ENCODE measurements around the gene KLF18.
A peak's percentile ranks its signal among the peaks of the same experiment; 100 is the strongest.
"Not testable (repeated sequence)": the region's sequence is repeated elsewhere in the genome, so short reads cannot be mapped to it uniquely, and the experiment has no call there.

Gene KLF18

GRCh38 chr1:44138239-44138638, 3.2 kb downstream of the KLF18 start:
- TF ChIP-seq POLR2A (IDR thresholded peaks at IDR 0.05; ENCODE audit: low read length) (no peak), GATA1 (IDR thresholded peaks at IDR 0.05; ENCODE audit: low read depth, low read length) (no peak)
- no peak for DNase-seq

GRCh38 chr1:44135886-44136285, 5.5 kb downstream of the KLF18 start:
- no peak for DNase-seq
- no peak for TF ChIP-seq POLR2A (IDR thresholded peaks at IDR 0.05; ENCODE audit: low read length)
- TF ChIP-seq GATA1 (IDR thresholded peaks at IDR 0.05; ENCODE audit: low read depth, low read length) = no peak

GRCh38 chr1:44134071-44134920, 7.1 kb downstream of the KLF18 start:
- DNase-seq = peak in 1 of 2 experiments; percentile 11
- TF ChIP-seq GATA1 (IDR thresholded peaks at IDR 0.05; ENCODE audit: low read depth, low read length) = no peak
- TF ChIP-seq POLR2A (IDR thresholded peaks at IDR 0.05; ENCODE audit: low read length) = no peak

GRCh38 chr1:44131411-44131810, 10.0 kb downstream of the KLF18 start:
- DNase-seq = no peak
- TF ChIP-seq POLR2A (IDR thresholded peaks at IDR 0.05; ENCODE audit: low read length) (no peak), GATA1 (IDR thresholded peaks at IDR 0.05; ENCODE audit: low read depth, low read length) (no peak)

GRCh38 chr1:44129616-44130500, 11.6 kb downstream of the KLF18 start:
- TF ChIP-seq POLR2A (IDR thresholded peaks at IDR 0.05; ENCODE audit: low read length) (no peak), GATA1 (IDR thresholded peaks at IDR 0.05; ENCODE audit: low read depth, low read length) (no peak)

GRCh38 chr1:44120398-44120949, 21.0 kb downstream of the KLF18 start:
- TF ChIP-seq GATA1 (IDR thresholded peaks at IDR 0.05; ENCODE audit: low read depth, low read length) = no peak
- TF ChIP-seq POLR2A (IDR thresholded peaks at IDR 0.05; ENCODE audit: low read length) = no peak
- no peak for DNase-seq

More at GRCh38 chr1:44129616-44130500, 11.6 kb downstream of the KLF18 start:
- DNase-seq = no peak

- TF ChIP-seq GATA1 (IDR thresholded peaks at IDR 0.05; ENCODE audit: low read depth, low read length) = no peak
- TF ChIP-seq POLR2A (IDR thresholded peaks at IDR 0.05; ENCODE audit: low read length) = no peak
- no peak for DNase-seq
Measured at GRCh38 chr1:44119525-44119924, 21.9 kb downstream of the KLF18 start.

GRCh38 chr1:44118682-44119081, 22.7 kb downstream of the KLF18 start, which contains the start of gene KLF17:
Gene KLF17 (plus strand): TSS chr1:44118821. CDS start chr1:44118908, 87 bp downstream.
- TF ChIP-seq POLR2A (IDR thresholded peaks at IDR 0.05; ENCODE audit: low read length) = no peak
- no peak for TF ChIP-seq GATA1 (IDR thresholded peaks at IDR 0.05; ENCODE audit: low read depth, low read length)
- no peak for DNase-seq

- not testable (repeated sequence) for DNase-seq
Measured at GRCh38 chr1:44117272-44117671, 24.2 kb downstream of the KLF18 start.

- DNase-seq = no peak
- TF ChIP-seq POLR2A (IDR thresholded peaks at IDR 0.05; ENCODE audit: low read length) = no peak
- no peak for TF ChIP-seq GATA1 (IDR thresholded peaks at IDR 0.05; ENCODE audit: low read depth, low read length)
Measured at GRCh38 chr1:44114098-44114497, 27.3 kb downstream of the KLF18 start.

- no peak for TF ChIP-seq POLR2A (IDR thresholded peaks at IDR 0.05; ENCODE audit: low read length)
Measured at GRCh38 chr1:44113095-44113609, 28.3 kb downstream of the KLF18 start.

GRCh38 chr1:44112486-44112885, 28.9 kb downstream of the KLF18 start:
- no peak for TF ChIP-seq POLR2A (IDR thresholded peaks at IDR 0.05; ENCODE audit: low read length)
- TF ChIP-seq GATA1 (IDR thresholded peaks at IDR 0.05; ENCODE audit: low read depth, low read length) = no peak
- no peak for DNase-seq

More at GRCh38 chr1:44113095-44113609, 28.3 kb downstream of the KLF18 start:
- DNase-seq = no peak

GRCh38 chr1:44111861-44112260, 29.6 kb downstream of the KLF18 start:
- TF ChIP-seq POLR2A (IDR thresholded peaks at IDR 0.05; ENCODE audit: low read length) = no peak
- no peak for TF ChIP-seq GATA1 (IDR thresholded peaks at IDR 0.05; ENCODE audit: low read depth, low read length)

GRCh38 chr1:44110916-44111315, 30.5 kb downstream of the KLF18 start:
- DNase-seq = no peak
- no peak for TF ChIP-seq POLR2A (IDR thresholded peaks at IDR 0.05; ENCODE audit: low read length)
- no peak for TF ChIP-seq GATA1 (IDR thresholded peaks at IDR 0.05; ENCODE audit: low read depth, low read length)

More at GRCh38 chr1:44111861-44112260, 29.6 kb downstream of the KLF18 start:
- DNase-seq = no peak
